ENCODE measurements around the gene TM7SF2. TPM values are rescaled to one million over a fixed set of nuclear protein-coding genes. Genes with fewer than 3 reads are reported as not detected.
"Not testable (repeated sequence)": the region's sequence is repeated elsewhere in the genome, so short reads cannot be mapped to it uniquely, and the experiment has no call there.

The TM7SF2 gene
- total and polyA plus RNA-seq, 7 experiments from 2014 or later: 15.0 to 37.8 (median 22.6) TPM

DNA sequence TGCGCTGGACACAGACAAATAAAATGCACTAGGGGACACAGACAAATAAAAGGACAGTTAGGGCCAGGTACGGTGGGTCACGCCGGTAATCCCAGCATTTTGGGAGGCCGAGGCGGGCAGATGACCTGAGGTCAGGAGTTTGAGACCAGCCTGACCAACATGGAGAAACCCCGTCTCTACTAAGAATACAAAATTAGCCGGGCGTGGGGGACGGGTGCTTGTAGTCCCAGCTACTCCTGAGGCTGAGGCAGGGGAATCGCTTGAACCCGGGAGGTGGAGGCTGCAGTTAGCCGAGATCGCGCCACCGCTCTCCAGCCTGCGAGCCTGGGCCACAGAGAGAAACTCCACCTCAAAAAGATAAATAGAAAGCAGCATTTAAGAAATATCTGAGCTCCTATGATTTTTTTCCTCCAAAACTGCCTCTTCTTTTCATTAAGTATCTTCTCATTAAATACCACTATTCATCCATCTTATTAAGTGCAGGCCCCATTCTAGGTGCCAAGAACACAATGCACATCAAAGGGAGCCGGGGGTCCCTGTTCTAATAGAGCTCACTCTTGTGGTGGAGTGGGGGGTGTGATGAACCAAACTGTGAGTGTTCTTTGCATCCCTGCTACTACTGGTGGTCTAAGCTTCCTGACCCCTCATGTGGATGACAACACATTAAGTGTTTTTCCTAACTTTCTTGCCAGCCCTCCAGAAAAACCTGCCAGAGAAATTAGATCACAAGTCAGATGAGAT, 6.6 kb downstream of the TM7SF2 start:
- H3K4me1 ChIP-seq (ENCODE audit: control insufficient read depth in 2 of 2, insufficient read depth in 2 of 2, low read length in 2 of 2): peaks cover 29 to 40% of the 10 kb centered on the region in 2 donors

DNA sequence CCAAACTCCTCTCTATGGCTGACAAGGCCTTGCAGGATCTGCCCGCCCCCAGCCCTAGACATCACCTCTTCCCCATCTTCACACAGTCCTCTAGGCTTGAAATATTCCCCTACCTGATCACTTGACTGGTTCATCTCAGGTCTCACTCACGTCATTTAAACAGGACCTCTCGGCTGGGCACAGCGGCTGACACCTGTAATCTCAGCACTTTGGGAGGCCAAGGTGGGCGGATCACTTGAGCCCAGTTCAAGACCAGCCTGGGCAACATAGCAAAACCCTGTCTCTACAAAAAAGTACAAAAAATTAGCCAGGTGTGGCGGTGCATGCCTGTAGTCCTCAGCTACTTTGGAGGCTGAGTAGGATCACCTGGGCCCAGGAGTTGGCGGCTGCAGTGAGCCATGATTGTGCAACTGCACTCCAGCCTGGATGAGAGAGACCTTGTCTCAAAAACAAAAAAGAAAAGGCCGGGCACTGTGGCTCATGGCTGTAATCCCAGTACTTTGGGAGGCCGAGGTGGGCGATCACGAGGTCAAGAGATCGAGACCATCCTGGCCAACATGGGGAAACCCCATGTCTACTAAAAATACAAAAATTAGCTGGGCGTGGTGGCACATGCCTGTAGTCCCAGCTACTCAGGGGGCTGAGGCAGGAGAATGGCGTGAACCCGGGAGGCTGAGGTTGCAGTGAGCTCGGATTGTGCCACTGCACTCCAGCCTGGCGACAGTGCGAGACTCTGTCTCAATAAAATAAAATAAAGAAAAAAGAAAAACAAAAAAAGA, 7.4 kb downstream of the TM7SF2 start:
- not testable (repeated sequence) for ATAC-seq; H3K4me3 ChIP-seq (ENCODE audit: low read length); H3K27me3 Mint-ChIP-seq; H3K9me3 Mint-ChIP-seq; H3K9me3 ChIP-seq (ENCODE audit: control insufficient read depth in 2 of 3, low read length in 3 of 3); DNase-seq; H3K27me3 ChIP-seq (ENCODE audit: control insufficient read depth in 2 of 2, insufficient read depth in 2 of 2, low read length in 2 of 2)
- H3K4me1 ChIP-seq (ENCODE audit: control insufficient read depth in 2 of 2, insufficient read depth in 2 of 2, low read length in 2 of 2): peaks cover 26 to 35% of the 10 kb centered on the region in 2 donors
- Mint-ChIP-seq H3K4me1 (peaks cover 15 to 79% (median 51%) of the 10 kb centered on the region in 7 donors), H3K27ac (peak overlapping the region; percentile 41 to 100 (median 93)), H3K4me3 (peak overlapping the region in 3 of 10 donors; percentile 41 to 66 (median 43)), H3K36me3 (peaks cover 0 to 31% (median 26%) of the 10 kb centered on the region in 5 donors)
- H3K36me3 ChIP-seq (ENCODE audit: control insufficient read depth in 2 of 3, insufficient read depth in 3 of 3, low read length in 3 of 3): peaks cover 16 to 42% (median 19%) of the 10 kb centered on the region in 3 experiments
- intact Hi-C loops (cut with micrococcal nuclease): loop anchor here (1.0 to 10.0 kb wide), 3 partner anchors 9 to 374 kb away; partner anchors contain the start of genes CDC42EP2 (in 1 of the 2) and RASGRP2 (in 1 of the 2)
- ChIA-PET CTCF (interaction anchor here (0.9 to 1.3 kb wide), 4 partner anchors 29 to 203 kb away, joined by 3 to 4 read pairs (median 4); no protein-coding TSS in a partner anchor), POLR2A (interaction anchor here (0.8 to 9.9 kb wide), 11 partner anchors 8 to 340 kb away, joined by 3 to 237 read pairs (median 5); partner anchors contain the start of genes ARL2, SYVN1, TM7SF2 and VPS51)
- H3K27ac ChIP-seq (ENCODE audit: low read depth, low read length): peak overlapping the region; percentile 99

More for the DNA sequence above, 6.6 kb downstream of the TM7SF2 start:
- POLR2A ChIA-PET: interaction anchor here (0.6 to 9.9 kb wide), 20 partner anchors 8 to 497 kb away, joined by 3 to 237 read pairs (median 4); partner anchors contain the start of genes ARL2, MEN1, PCNX3 and RASGRP2
- CTCF ChIA-PET: interaction anchor here (0.6 to 1.4 kb wide), 8 partner anchors 29 to 202 kb away, joined by 3 to 4 read pairs (median 3); partner anchors contain the start of gene ARL2
- H3K27ac Mint-ChIP-seq: peak overlapping the region; percentile 86 to 100 (median 95)
- H3K27ac ChIP-seq (ENCODE audit: low read depth, low read length): peak overlapping the region; percentile 99
- no peaks in the 10 kb centered on the region for H3K27me3 ChIP-seq (ENCODE audit: control insufficient read depth in 2 of 2, insufficient read depth in 2 of 2, low read length in 2 of 2)
- no peak for ATAC-seq
- H3K36me3 Mint-ChIP-seq: peaks cover 0 to 31% (median 26%) of the 10 kb centered on the region in 5 donors
- peaks cover 16 to 41% (median 19%) of the 10 kb centered on the region in 3 experiments for H3K36me3 ChIP-seq (ENCODE audit: control insufficient read depth in 2 of 3, insufficient read depth in 3 of 3, low read length in 3 of 3)
- H3K9me3 Mint-ChIP-seq: peaks cover 0 to 2% (median 0%) of the 10 kb centered on the region in 11 donors
- peak overlapping the region; percentile 91 to 95 (median 92) for H3K4me3 Mint-ChIP-seq
- no peaks in the 10 kb centered on the region for H3K27me3 Mint-ChIP-seq
- intact Hi-C loops (cut with micrococcal nuclease): loop anchor here (1.0 to 10.0 kb wide), 3 partner anchors 8 to 373 kb away; partner anchors contain the start of genes CDC42EP2 (in 1 of the 2) and RASGRP2 (in 1 of the 2)
- DNase-seq: no peak
- H3K9me3 ChIP-seq (ENCODE audit: control insufficient read depth in 2 of 3, low read length in 3 of 3): no peaks in the 10 kb centered on the region
- H3K4me3 ChIP-seq (ENCODE audit: low read length): no peak overlapping the region
- peaks cover 19 to 81% (median 56%) of the 10 kb centered on the region in 7 donors for H3K4me1 Mint-ChIP-seq

DNA sequence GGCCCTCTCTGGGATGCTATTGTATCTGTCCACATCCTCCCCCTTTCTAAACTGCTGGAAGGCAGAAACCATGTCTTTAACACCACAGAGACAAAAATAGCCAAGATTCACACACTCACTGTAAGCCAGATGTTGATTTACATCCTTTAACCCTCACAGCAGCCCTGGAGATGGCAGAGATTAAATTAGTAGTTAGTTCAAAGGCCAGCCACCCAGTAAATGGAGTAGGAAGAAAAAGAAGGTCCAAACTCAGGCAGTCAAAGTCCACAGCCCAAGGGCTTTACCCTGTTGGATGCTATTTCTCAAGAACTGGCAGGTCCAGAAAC, 8.0 kb downstream of the TM7SF2 start:
- DNase-seq (no peak), ATAC-seq (no peak)
- Histone ChIP-seq H3K27ac (ENCODE audit: low read depth, low read length) (peak overlapping the region; percentile 99), H3K4me3 (ENCODE audit: low read length) (no peak overlapping the region), H3K36me3 (ENCODE audit: control insufficient read depth in 2 of 3, insufficient read depth in 3 of 3, low read length in 3 of 3) (peaks cover 16 to 47% (median 19%) of the 10 kb centered on the region in 3 experiments), H3K9me3 (ENCODE audit: control insufficient read depth in 2 of 3, low read length in 3 of 3) (no peaks in the 10 kb centered on the region), H3K27me3 (ENCODE audit: control insufficient read depth in 2 of 2, insufficient read depth in 2 of 2, low read length in 2 of 2) (no peaks in the 10 kb centered on the region), H3K4me1 (ENCODE audit: control insufficient read depth in 2 of 2, insufficient read depth in 2 of 2, low read length in 2 of 2) (peaks cover 26 to 35% of the 10 kb centered on the region in 2 donors)
- POLR2A ChIA-PET: interaction anchor here (2.4 to 9.9 kb wide), 5 partner anchors 9 to 106 kb away, joined by 7 to 237 read pairs (median 44); partner anchors contain the start of genes ARL2, SYVN1, TM7SF2 and VPS51
- peak overlapping the region in 5 of 9 donors; percentile 28 to 100 (median 100) for H3K27ac Mint-ChIP-seq
- CTCF ChIA-PET: interaction anchor here (3.1 kb wide), 1 partner anchor 8 kb away, joined by 48 read pairs; the partner anchor contains the start of gene TM7SF2
- H3K9me3 Mint-ChIP-seq: peaks cover 0 to 2% (median 0%) of the 10 kb centered on the region in 11 donors
- intact Hi-C loops (cut with micrococcal nuclease): loop anchor here in 1 of 2 donors (10.0 kb wide), 2 partner anchors 195 to 375 kb away; partner anchors contain the start of genes CDC42EP2 and RASGRP2
- no peaks in the 10 kb centered on the region for H3K27me3 Mint-ChIP-seq
- peaks cover 18 to 80% (median 52%) of the 10 kb centered on the region in 7 donors for H3K4me1 Mint-ChIP-seq
- H3K36me3 Mint-ChIP-seq: peaks cover 0 to 31% (median 26%) of the 10 kb centered on the region in 5 donors
- H3K4me3 Mint-ChIP-seq: peak overlapping the region in 9 of 10 donors; percentile 16 to 98 (median 51)

DNA sequence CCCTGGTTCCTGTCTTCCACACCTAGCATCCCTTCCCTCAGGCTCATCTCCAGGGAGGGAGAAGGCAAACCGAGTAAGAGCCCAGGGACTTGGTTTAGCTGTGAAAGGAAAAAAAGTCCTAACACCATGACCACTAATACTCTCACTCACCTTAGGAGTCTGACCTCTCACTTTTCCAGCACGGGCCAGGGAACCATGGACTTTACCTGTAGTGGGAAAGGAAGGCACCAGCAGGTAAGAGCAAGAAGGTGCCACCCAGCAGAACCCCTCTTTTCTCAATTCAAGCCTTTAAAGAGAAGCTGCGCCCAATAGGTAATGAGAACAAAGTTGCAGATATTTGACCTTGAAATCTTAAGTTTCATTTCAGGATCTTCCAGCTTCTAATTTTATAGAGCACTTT, 9.2 kb downstream of the TM7SF2 start:
- Mint-ChIP-seq H3K36me3 (peaks cover 0 to 34% (median 31%) of the 10 kb centered on the region in 5 donors), H3K27me3 (no peaks in the 10 kb centered on the region)
- peaks cover 25 to 30% of the 10 kb centered on the region in 2 donors for H3K4me1 ChIP-seq (ENCODE audit: control insufficient read depth in 2 of 2, insufficient read depth in 2 of 2, low read length in 2 of 2)

DNA sequence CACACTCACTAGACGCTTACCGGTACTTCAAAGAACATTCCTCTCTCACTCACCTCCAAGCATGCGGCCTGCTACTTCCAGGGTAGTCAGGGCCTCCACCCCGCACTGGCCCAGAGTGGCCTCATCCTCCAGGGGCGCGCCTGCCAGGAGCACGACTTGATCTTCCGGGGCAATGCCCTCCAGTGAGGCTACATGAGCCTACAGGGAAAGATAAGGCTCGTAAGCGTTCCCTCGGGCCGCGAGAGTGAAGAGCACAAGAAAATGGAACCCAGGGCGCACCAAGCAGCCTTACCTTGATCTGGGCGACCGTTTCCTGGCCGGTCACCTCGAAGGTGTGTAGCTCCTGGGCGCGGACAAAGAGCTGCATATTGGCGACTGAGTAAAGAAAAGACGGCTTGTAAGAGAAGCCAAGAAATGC, 9.8 kb downstream of the TM7SF2 start:
- Histone ChIP-seq H3K27me3 (ENCODE audit: control insufficient read depth in 2 of 2, insufficient read depth in 2 of 2, low read length in 2 of 2) (no peaks in the 10 kb centered on the region), H3K4me1 (ENCODE audit: control insufficient read depth in 2 of 2, insufficient read depth in 2 of 2, low read length in 2 of 2) (peaks cover 19 to 24% of the 10 kb centered on the region in 2 donors), H3K9me3 (ENCODE audit: control insufficient read depth in 2 of 3, low read length in 3 of 3) (no peaks in the 10 kb centered on the region), H3K4me3 (ENCODE audit: low read length) (peak overlapping the region; percentile 99), H3K27ac (ENCODE audit: low read depth, low read length) (peak overlapping the region; percentile 99), H3K36me3 (ENCODE audit: control insufficient read depth in 2 of 3, insufficient read depth in 3 of 3, low read length in 3 of 3) (peaks cover 19 to 57% (median 21%) of the 10 kb centered on the region in 3 experiments)
- ChIA-PET CTCF (interaction anchor here (0.7 to 3.1 kb wide), 9 partner anchors 10 to 400 kb away, joined by 3 to 48 read pairs (median 4); partner anchors contain the start of genes ARL2, SYVN1 and TM7SF2), POLR2A (interaction anchor here (0.8 to 9.9 kb wide), 34 partner anchors 11 to 804 kb away, joined by 3 to 237 read pairs (median 5); partner anchors contain the start of genes ARL2, ATG2A, CAPN1 and MAJIN)
- no peaks in the 10 kb centered on the region for H3K27me3 Mint-ChIP-seq
- H3K4me1 Mint-ChIP-seq: peaks cover 18 to 66% (median 52%) of the 10 kb centered on the region in 7 donors
- H3K4me3 Mint-ChIP-seq: peak overlapping the region; percentile 98 to 100 (median 99)
- intact Hi-C loops (cut with micrococcal nuclease): no loop called here
- peaks cover 0 to 2% (median 0%) of the 10 kb centered on the region in 11 donors for H3K9me3 Mint-ChIP-seq
- peaks cover 0 to 37% (median 33%) of the 10 kb centered on the region in 5 donors for H3K36me3 Mint-ChIP-seq
- ATAC-seq: no peak
- DNase-seq: peak in 3 of 9 donors; percentile 23 to 41 (median 27)
- peak overlapping the region; percentile 98 to 100 (median 100) for H3K27ac Mint-ChIP-seq

More for the DNA sequence above, 9.2 kb downstream of the TM7SF2 start:
- H3K4me1 Mint-ChIP-seq: peaks cover 18 to 70% (median 52%) of the 10 kb centered on the region in 7 donors
- H3K9me3 Mint-ChIP-seq: peaks cover 0 to 2% (median 0%) of the 10 kb centered on the region in 11 donors
- Histone ChIP-seq H3K27me3 (ENCODE audit: control insufficient read depth in 2 of 2, insufficient read depth in 2 of 2, low read length in 2 of 2) (no peaks in the 10 kb centered on the region), H3K36me3 (ENCODE audit: control insufficient read depth in 2 of 3, insufficient read depth in 3 of 3, low read length in 3 of 3) (peaks cover 16 to 54% (median 19%) of the 10 kb centered on the region in 3 experiments), H3K27ac (ENCODE audit: low read depth, low read length) (peak overlapping the region; percentile 99), H3K9me3 (ENCODE audit: control insufficient read depth in 2 of 3, low read length in 3 of 3) (no peaks in the 10 kb centered on the region), H3K4me3 (ENCODE audit: low read length) (peak overlapping the region; percentile 99)
- intact Hi-C loops (cut with micrococcal nuclease): no loop called here
- POLR2A ChIA-PET: interaction anchor here (0.5 to 9.9 kb wide), 20 partner anchors 10 to 849 kb away, joined by 3 to 237 read pairs (median 8); partner anchors contain the start of genes ARL2, MEN1, SAC3D1 and SF1
- H3K27ac Mint-ChIP-seq: peak overlapping the region; percentile 98 to 100 (median 100)
- peak overlapping the region; percentile 98 to 100 (median 99) for H3K4me3 Mint-ChIP-seq
- CTCF ChIA-PET: interaction anchor here (0.7 to 3.1 kb wide), 3 partner anchors 9 to 400 kb away, joined by 3 to 48 read pairs (median 10); partner anchors contain the start of genes ARL2 and TM7SF2
- ATAC-seq: no peak
- no peak for DNase-seq
